Retina (tissue), 1 donor: ENCODE data around the gene PSPN.
A peak's percentile ranks its signal among the peaks of the same experiment; 100 is the strongest.
"Not testable (repeated sequence)": the region's sequence is repeated elsewhere in the genome, so short reads cannot be mapped to it uniquely, and the experiment has no call there.

ENCODE experiments used
- DNase-seq: peaks from one replicate; pipeline ENCODE4 v3.0.0-alpha.2; 2016

The PSPN gene

DNA sequence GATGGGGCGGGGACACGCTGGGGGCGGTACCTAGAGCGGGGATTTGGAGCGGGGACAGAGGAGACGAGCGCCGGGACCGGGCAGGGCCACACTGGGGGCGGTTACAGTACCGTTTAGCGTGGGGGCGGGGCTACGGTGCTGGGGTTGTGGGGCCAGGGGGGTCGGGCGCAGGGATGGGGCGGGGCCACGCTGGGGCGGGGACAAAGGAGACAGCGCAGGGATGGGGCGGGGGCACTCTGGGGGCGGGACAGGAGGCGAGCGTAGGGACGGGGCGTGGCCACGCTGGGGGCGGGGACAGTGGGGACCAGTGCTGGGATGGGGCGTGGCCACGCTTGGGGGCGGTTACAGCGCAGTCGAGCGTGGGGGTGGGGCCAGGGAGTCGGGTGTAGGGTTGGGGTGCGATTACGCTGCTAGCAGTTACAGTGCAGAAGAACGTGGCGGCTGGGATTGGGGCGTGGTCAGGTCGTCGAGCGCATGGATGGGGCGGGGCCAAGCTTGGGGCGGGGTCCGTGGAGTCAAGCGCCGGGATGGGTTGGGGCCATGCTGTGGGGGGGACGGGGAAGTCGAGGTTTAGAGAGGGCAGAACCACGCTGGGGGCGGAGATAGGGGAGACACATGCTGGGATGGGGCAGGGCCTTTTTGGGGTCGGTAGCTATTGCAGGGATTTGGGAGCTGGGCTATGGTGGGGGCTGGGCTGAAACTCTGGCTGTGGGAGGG is 2.5 kb downstream of the PSPN start:
- peak; percentile 67 for DNase-seq

DNA sequence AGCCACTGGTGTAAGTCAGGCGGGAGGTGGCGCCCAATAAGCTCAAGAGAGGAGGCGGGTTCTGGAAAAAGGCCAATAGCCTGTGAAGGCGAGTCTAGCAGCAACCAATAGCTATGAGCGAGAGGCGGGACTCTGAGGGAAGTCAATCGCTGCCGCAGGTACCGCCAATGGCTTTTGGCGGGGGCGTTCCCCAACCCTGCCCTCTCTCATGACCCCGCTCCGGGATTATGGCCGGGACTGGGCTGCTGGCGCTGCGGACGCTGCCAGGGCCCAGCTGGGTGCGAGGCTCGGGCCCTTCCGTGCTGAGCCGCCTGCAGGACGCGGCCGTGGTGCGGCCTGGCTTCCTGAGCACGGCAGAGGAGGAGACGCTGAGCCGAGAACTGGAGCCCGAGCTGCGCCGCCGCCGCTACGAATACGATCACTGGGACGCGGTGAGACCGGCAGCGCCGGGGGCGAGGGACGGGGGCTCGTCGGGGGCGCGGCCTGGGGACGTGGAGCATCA is 3.1 kb downstream of the PSPN start, which contains the start of gene ALKBH7:
TSS of gene ALKBH7 (plus strand) at position 201 of the 502 bp plus-strand sequence. CDS start at position 228, 27 bp downstream.
- peak; percentile 98 for DNase-seq

DNA sequence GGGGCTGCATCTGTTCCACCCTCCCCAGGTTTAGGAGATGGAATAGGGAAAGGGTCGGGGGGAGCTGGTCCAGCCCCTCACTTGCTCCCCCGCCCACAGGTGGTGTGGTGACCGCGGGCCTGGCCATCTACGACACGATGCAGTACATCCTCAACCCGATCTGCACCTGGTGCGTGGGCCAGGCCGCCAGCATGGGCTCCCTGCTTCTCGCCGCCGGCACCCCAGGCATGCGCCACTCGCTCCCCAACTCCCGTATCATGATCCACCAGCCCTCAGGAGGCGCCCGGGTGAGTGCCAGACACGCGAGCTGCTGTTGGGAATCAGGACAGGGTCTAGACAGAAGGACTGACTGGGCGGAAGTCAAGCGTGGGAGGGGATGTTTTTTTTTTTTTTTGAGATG is 11.4 kb downstream of the PSPN start:
- no peak for DNase-seq

DNA sequence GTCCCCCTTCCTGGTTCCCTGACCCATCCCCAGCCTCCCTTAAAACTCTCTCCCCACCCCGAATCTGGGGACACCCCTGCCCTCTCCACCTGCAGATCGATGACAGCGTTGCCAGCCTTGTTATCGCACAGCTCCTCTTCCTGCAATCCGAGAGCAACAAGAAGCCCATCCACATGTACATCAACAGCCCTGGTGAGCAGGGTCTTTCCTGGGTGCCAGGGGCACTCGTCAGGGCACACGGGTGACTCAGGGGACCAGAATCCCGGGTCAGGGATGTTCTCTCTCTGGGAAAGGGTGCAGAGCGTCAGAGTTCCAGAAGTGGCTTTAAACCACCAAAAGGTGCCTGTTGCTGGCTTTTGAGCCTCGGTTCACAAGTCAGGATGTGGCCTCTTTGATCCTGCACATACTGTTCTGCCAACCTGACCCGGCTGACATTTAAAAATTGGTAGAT is 13.4 kb downstream of the PSPN start:
- no peak for DNase-seq

DNA sequence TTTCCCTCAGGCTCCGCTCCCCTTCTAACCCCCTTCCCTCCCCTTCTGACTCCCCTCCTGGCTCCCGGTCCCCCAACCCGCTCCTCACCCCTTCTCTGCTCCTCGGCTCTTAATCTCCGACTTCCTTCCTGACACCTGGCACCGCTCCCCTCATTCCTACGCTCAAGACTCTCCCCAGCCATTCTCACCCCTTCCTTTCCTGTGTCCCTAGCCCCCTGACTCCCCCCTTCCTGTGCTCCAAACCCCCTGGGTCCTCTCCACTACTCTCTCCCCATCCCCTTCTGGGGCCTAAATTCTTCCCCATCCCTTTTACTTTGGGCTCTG is 13.7 kb downstream of the PSPN start:
- no peak for DNase-seq

DNA sequence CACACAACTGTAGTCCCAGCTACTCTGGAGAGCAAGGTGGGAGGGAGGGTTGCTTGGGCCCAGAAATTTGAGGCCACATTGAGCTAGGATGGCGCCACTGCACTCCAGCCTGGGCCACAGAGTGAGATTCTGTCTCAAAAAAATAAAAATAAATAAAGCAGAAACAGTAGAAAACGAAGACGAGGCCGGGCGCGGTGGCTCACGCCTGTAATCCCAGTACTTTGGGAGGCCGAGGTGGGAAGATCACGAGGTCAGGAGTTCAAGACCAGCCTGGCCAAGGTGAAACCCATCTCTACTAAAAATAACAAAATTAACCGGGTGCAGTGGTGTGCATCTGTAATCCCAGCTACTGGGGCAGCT is 14.9 kb downstream of the PSPN start:
- DNase-seq, result not testable (repeated sequence)

DNA sequence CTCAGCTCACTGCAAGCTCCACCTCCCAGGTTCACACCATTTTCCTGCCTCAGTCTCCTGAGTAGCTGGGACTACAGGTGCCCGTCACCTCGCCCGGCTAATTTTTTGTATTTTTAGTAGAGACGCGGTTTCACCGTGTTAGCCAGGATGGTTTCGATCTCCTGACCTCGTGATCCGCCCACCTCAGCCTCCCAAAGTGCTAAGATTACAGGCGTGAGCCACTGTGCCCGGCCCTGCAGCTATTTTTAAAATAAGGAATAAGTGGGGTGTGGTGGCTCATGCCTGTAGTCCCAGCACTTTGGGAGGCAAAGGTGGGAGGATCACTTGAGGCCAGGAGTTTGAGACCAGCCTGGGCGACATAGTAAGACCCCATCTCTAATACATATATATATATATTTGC is 15.3 kb downstream of the PSPN start:
- not testable (repeated sequence) for DNase-seq

DNA sequence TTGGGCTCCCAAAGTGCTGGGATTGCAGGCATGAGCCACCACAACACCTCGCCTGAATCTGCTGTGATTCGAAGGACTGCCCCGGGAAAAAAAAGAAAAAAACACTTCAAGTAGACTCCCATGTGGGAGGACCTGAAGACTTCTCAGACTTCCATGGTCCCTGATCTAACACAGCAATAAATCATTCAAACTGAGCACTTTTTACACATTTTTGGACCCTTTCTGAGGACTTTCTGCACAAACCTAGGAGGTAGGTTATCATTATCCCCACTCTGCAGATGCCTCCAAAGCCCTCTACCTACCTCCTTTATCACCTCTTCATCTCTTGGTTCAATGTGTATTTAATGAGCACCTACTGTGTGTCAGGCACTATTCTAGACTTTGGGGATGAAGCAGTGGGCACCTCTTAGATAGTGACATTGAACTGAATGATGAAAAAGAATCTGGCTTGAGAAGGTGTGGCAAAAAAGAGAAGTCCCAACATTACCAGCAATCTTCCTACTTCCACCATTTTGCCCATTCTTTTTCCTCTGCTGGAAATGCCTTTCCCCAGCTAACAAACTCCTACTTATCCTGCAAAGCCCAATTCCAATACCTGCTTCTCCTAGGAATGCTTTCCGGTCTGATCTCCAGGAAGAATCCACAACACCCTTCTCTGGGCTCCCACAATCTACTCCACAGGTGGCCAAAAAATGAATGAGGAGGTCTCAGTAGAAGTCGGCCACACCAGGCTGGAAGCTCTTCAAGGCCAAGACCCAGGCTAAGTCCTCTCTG is 16.0 kb downstream of the PSPN start:
- no peak for DNase-seq

DNA sequence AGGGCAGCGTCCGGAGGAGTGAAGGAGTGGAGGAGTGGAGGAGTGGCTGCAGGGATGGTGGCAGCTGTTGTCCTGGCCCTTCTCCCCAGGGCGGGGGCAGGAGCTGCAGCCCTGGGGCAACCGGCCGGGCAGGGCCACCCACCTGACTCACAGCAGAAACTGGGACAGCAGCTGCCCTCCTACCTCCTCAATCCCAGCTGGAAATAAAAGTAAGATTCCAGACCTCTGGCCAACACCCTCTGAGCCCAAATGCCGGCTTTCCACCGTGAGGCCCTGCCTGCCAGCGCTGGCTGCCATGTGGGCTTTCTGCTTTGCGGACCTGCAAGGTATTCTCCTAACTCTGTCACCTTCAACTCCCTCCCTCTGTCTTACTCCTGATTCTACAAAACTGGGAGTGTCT is 17.7 kb downstream of the PSPN start:
- peak; percentile 26 for DNase-seq

DNA sequence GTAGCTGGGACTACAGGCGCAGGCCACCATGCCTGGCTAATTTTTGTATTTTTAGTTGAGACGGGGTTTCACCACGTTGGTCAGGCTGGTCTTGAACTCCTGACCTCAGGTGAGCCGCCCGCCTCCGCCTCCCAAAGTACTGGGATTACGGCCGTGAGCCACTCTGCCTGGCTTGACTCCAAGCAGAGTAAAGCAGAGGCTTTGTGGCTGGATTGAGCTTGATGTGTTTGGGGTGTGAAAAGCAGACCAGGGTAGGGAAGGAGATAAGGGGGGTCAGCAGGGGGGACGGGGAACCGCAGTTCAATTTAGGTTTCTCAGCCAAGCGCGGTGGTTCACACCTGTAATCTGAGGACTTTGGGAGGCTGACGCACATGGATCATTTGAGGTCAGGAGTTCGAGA is 18.6 kb downstream of the PSPN start:
- no peak for DNase-seq

DNA sequence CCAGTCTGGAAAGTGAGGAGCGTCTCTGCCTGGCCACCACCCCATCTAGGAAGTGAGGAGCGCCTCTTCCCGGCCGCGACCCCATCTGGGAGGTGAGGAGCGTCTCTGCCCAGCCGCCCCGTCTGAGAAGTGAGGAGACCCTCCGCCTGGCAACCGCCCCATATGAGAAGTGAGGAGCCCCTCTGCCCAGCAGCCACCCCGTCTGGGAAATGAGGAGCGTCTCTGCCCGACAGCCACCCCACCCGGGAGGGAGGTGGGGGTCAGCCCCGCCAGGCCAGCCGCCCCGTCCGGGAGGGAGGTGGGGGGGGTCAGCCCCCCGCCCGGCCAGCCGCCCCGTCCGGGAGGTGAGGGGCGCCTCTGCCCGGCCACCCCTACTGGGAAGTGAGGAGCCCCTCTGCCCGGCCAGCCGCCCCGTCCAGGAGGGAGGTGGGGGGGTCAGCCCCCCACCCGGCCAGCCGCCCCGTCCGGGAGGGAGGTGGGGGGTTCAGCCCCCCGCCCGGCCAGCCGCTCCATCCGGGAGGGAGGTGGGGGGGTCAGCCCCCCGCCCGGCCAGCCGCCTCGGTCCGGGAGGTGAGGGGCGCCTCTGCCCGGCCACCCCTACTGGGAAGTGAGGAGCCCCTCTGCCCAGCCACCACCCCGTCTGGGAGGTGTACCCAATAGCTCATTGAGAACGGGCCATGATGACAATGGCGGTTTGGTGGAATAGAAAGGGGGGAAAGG is 20.3 kb downstream of the PSPN start:
- not testable (repeated sequence) for DNase-seq

DNA sequence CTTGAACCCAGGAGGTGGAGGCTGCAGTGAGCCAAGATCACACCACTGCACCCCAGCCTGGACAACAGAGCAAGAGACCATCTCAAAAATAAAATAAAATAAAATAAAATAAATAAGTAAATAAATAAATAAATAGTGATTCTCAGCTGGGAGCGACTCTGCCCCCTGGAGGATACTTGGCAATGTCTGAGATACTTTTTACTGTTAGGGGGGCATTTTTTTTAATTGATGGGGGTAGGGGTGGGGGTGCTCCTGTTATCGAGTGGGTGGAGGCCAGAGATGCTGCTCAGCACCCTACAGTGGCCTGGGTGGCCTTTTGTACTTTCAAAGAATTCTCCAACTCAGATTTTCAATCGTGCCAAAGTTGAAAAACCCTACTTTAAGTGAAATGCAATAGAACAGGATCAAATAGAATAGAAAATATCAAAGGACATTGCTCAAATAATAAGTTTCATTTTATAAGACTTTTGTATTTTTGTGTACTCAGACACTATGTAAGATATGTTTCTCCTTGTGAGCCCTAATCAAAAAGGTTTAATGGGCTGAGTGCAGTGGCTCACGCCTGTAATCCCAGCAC is 21.5 kb downstream of the PSPN start:
- no peak for DNase-seq

DNA sequence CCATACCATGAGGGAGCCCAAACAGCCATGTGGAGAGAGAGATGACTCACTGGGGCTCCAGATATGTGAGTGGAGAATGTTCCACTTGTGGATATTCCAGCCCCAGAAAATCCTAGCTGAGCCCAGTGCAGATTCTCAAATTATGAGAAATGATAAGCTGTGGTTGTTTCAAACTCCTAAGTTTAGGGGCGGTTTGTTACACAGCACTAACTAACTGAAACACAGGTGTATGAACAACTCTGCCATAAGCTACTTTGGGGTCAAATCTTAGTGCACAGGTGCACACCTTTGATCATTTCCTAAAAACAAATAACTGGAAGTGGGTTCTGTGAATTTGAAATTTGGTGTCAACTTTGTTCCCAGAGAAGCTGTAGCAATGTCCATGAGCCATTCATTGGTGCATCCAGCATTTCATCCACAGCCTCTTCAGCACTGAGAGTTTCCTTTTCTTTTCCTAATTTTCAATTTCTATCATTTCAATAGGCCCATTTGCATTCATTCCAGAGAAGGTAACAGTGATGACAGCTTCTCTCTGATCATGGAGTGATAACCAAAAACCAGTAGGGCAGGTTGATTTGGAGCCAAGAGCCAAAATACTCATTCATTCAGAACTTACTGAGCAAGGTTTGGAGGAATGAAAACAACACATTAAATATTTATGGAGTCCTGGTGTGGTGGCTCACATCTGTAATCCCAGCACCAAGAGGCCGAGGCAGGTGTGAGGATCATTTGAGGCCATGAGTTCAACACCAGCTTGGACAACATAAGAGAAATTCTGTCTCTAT is 23.2 kb downstream of the PSPN start:
- no peak for DNase-seq

DNA sequence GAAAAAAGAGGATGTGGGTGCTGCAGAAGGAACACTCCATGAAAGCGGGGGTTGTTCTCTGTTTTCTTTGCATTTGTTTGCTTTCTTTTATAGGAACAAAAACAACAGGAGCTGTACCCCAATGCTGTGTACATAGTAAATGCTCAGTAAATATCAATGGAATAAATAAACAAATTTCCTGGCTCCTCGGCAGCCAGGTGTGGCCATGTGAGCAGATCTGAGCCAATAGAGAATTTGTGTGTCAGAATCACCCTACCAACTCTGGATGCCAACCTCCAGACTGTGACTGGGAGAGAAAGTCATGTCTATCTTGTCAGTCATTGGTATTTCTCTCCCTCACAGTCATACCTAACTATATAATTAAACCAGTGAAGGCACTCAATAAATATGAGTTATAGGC is 25.0 kb downstream of the PSPN start:
- DNase-seq, result no peak

DNA sequence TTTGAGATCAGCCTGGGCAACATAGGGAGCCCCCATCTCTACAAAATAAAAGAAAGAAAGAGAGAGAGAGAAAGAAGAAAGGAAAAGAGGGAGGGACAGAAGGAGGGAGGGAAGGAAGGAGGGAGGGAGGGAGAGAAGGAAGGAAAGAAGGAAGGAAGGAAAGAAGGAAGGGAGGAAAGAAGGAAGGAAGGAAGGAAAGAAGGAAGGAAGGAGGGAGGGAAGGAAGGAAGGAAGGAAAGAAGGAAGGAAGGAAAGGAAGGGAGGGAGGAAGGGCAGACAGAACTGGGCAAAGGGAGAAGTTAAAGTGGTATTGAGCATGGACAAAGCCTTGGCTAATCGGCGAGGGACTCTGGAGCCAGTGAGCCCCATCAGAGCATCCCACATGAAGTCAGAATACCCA is 26.5 kb downstream of the PSPN start:
- DNase-seq, result not testable (repeated sequence)

DNA sequence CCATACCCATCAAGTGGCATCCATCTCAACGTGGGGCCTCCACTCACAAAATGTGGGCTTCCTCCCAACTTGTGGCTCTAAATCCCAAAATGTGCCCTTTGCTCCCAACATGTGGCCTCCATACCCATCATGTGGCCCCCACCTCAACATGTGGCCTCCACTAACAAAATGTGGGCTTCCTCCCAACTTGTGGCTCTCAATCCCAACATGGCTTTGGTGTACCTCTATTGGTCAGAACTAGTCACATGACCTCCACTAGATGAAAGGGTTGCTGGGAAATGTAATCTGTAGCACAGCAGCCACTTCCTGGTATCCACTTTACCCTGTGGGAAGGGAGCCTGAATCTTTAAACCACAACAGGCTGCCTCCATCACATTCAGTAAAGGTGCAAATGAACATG is 32.3 kb downstream of the PSPN start:
- no peak for DNase-seq

DNA sequence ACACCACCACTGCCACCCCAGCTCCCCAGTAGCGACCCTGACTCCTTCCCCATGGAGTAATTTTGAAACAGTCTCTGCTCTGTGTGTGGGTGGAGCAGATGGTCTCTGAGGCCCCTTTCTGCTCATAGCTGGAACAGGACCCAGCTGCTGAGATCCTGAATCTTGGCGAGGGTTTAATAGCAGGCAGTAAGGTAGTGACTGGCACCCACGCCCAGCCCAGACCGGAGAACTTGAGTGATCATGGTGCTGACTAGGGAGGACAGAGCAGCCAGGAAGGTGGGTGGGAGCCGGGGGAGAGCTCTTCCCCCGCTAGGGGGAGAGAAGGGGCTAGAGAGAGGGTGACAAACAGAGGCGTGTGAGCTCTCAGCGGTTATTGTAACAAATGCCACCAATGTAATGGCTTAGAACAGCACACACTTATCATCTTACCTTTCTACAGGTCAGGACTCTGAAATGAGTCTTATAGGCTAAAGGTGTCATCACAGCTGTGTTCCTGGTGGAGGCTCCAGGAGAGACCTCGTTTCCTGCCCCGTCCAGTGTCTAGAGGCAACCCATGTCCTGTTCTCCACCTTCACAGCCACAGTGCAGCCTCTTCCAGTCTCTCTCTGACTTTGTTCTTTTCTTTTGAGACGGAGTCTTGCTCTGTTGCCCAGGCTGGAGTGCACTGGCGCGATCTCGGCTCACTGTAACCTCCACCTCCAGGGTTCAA is 35.1 kb downstream of the PSPN start:
- no peak for DNase-seq

DNA sequence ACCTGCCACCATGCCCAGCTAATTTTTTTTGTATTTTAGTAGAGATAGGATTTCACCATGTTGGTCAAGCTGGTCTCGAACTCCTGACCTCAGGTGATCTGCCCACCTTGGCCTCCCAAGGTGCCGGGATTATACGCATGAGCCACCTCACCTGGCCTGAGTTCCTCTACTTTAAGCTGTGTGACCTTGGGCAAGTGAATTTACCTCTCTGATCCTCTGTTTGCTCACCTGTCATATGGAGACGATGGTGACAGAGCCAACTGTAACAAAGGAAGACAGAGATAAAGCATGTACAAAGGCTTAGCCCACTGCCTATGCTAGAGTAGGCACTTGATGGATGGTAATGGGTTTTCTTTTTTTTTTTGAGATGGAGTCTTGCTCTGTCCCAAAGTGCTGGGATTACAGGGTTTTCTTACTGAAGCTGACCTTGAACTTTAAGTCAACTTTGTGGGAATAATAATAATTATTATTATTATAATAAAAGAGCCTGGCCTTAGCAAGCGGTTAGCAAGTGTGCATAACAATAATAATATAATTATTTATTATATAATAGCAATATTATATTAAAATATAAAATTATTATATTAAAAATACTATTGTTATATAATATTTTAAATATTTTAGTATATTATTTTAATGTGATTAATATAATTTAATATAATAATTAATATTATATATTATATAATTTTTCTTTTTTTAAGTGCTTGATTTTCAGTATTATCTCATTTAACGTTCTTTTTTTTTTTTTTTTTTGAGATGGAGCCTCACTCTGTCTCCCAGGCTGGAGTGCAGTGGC is 41.0 kb downstream of the PSPN start:
- DNase-seq, result no peak

DNA sequence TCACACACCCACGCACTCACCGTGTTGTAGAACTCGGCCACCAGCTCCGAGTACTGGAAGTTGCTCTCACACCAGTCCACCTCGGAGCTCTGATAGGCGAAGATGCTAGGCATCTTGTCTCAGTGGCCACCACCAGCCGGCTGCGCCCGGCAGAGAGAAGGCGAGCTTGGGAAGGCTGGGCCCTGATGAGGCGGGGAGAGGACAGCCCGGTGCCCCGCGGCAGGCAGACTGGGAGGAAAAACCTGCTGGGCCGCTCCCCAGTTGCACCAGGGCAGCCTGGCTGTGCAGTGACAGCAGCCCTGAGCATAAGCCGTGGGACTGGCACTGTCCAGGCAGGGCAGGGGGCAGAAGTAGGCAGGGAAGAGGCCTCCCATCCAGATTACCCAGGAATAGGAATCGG is 42.3 kb downstream of the PSPN start, which contains the start of gene ACER1:
TSS of gene ACER1 (minus strand) at position 174 of the 400 bp plus-strand sequence. CDS start at position 113, 61 bp downstream.
- DNase-seq, result no peak

DNA sequence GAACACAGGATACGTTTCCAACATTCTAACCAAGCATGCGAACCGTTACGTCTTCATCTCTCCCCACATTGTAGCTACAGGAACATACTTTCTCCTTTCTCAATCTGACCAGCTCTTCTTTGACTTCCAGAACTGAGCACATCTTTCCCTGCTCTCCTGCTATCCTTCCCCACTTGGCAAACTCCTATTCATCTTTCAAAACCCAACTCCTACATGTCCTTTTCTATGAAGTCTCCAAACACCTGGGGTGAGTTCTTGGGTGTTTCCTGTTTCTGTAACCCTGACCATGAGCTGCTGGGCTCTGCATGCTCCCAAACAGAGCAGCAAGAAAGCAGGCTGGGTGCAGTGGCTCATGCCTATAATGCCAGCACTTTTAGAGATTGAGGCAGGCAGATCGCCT is 48.9 kb downstream of the PSPN start:
- DNase-seq, result no peak

DNA sequence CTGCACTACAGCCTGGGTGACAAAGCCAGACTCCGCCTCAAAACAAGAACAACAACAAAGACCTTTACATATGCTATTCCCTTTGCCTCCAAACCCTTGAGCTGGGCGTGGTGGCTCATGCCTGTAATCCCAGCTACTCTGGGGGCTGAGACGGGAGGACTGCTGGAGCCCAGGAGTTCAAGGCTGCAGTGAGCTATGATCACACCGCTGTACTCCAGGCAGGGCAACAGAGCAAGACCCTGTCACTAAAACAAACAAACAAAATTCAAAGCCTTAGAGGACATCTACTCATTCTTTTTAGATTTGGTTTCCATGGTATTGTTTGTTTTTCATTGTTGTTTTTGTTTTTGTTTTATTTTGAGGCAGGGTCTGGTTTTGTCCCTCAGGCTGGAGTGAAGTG is 50.1 kb downstream of the PSPN start:
- DNase-seq, result no peak
